ENCODE measurements around the gene DIPK1A.

Gene DIPK1A

DNA sequence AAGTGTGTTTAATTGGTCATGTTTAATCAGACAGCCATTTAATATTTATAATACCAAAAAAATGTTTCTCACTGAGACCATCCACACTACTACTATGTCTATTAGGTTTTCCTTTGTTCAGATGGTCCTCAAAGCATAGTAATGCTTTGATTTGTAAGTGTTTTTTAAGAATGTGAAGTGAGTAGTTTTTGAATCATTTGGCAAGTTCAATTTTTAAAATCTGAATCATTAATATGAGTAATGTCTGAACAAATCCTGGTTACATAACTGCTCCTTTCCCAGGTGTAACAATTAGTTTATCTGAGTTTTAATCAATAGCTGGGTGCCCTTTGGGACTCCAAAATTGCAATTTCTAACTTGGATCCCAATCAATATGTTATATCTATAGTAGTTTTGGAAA is 152.9 kb downstream of the DIPK1A start:
- TF ChIP-seq, protein P1, sequence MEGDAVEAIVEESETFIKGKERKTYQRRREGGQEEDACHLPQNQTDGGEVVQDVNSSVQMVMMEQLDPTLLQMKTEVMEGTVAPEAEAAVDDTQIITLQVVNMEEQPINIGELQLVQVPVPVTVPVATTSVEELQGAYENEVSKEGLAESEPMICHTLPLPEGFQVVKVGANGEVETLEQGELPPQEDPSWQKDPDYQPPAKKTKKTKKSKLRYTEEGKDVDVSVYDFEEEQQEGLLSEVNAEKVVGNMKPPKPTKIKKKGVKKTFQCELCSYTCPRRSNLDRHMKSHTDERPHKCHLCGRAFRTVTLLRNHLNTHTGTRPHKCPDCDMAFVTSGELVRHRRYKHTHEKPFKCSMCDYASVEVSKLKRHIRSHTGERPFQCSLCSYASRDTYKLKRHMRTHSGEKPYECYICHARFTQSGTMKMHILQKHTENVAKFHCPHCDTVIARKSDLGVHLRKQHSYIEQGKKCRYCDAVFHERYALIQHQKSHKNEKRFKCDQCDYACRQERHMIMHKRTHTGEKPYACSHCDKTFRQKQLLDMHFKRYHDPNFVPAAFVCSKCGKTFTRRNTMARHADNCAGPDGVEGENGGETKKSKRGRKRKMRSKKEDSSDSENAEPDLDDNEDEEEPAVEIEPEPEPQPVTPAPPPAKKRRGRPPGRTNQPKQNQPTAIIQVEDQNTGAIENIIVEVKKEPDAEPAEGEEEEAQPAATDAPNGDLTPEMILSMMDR (IDR thresholded peaks at IDR 0.05): no peak
- no peak overlapping the region for H3K27ac ChIP-seq

DNA sequence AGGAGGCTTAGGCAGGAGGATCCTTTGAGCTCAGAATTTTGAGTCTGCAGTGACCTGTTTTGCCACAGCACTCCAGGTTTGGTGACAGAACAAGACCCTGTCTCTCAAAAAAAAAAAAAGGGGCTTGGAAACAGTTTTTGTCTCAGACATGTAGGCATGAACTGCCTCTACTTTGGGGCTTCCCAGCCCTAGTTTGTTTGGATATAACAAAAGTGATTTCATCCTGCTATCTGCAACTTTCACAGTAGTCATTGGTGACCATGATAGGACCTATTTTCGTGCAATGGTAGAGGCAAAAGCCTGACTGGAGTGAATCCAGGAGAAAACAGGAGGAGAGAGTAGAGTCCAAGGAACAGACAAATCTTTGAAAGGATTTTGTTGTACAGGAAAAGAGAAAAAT is 156.0 kb downstream of the DIPK1A start:
- peak overlapping the region; percentile 55 for H3K27ac ChIP-seq
- TF ChIP-seq ZFX (IDR thresholded peaks at IDR 0.05; ENCODE audit: borderline replicate concordance): no peak
- TF ChIP-seq, protein P1 (IDR thresholded peaks at IDR 0.05): no peak

DNA sequence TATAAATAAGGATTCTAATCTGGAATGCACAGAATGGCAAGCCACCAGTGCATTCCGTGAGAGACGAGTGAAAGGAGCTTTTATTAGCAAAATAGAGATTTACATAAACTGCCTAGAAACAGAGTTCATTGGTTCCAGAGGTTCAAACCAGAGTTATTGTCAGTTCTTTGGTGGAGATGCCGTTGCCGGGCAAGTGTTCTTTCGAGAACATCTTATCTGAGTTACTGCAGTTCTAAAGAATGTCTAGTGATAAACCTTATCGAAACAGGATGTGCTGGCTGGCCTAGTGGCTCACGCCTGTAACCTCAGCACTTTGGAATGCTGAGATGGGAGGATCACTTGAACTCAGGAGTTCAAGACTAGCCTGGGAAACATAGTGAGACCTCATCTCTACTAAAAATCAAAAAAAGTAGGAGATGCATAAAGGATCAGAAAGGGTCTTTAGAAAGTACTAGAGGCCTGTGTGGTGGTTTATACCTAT is 156.5 kb downstream of the DIPK1A start:
- TF ChIP-seq, protein P1 (IDR thresholded peaks at IDR 0.05): no peak
- TF ChIP-seq ZFX (IDR thresholded peaks at IDR 0.05; ENCODE audit: borderline replicate concordance): no peak
- peak overlapping the region; percentile 55 for H3K27ac ChIP-seq

DNA sequence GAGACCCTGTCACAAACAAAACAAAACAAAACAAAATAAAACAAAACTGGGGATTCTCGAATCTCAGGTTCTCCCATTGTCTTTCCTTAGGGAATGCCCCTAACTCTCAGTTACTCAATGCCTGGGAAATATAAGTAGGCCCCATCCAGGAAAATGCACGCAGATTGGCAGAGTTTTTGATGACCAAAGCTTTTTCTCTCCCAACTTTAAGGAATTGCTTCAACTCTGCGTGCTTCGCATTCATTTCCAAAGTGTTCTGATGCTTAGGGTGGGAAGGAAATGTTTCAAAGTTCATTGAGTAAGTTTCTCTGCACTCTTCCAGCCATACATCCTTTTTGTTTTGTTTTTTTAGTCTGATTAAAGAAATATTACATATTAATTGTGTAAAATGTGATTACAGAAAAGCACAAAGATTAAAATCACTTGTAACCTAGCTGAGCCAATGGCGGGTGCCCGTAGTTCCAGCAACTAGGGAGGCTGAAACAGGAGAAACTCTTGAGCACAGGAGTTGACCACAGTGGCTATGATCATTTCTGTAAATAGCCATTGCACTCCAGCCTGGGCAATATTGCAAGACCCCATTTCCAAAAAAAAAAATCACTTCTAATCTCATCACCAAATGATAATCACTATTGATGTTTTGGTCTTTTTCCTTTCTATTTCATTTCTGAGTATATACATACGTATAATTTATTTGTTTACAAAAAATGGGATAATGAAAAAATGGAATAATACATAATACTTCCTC is 157.9 kb downstream of the DIPK1A start:
- TF ChIP-seq ZFX (IDR thresholded peaks at IDR 0.05; ENCODE audit: borderline replicate concordance): no peak
- TF ChIP-seq, protein P1 (IDR thresholded peaks at IDR 0.05): no peak
- H3K27ac ChIP-seq: no peak overlapping the region

DNA sequence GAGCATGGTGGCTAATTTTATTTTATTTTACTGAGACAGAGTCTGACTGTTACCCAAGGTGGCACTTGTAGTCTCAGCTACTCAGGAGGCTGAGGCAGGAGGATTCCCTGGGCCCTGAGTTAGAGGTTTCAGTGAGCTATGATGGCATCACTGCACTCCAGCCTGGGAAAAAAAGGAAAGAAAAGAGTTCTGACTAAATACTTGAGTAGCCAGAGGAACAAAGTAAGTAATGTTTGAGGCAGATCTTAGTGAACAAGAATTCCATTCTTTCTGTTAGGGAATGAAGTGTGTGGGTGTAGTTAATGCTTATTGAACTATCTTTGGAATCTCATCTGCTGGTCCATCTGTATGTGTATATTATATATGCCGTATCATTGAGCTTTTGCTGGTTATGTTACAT is 163.3 kb downstream of the DIPK1A start:
- TF ChIP-seq ZFX (IDR thresholded peaks at IDR 0.05; ENCODE audit: borderline replicate concordance): no peak
- TF ChIP-seq, protein P1 (IDR thresholded peaks at IDR 0.05): no peak
- no peak overlapping the region for H3K27ac ChIP-seq

DNA sequence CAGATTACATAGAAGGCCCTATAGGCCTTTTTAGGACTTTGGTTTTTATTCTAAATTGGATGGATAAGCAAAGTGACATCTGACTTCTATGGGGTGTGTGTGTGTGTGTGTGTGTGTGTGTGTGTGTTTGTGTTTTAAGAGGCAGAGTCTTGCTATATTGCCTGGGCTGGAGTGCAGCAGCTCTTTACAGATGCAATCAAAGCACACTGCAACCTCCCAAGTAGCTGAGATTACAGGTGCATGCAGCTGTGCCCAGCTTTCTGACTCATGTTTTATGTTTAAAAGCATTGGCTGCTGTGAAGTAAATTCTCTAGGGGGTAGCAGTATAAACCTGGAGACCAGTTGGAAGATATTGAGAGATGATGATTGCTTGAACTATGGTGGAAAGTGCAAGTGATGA is 164.0 kb downstream of the DIPK1A start:
- no peak for TF ChIP-seq ZFX (IDR thresholded peaks at IDR 0.05; ENCODE audit: borderline replicate concordance)
- TF ChIP-seq, protein P1 (IDR thresholded peaks at IDR 0.05): no peak

DNA sequence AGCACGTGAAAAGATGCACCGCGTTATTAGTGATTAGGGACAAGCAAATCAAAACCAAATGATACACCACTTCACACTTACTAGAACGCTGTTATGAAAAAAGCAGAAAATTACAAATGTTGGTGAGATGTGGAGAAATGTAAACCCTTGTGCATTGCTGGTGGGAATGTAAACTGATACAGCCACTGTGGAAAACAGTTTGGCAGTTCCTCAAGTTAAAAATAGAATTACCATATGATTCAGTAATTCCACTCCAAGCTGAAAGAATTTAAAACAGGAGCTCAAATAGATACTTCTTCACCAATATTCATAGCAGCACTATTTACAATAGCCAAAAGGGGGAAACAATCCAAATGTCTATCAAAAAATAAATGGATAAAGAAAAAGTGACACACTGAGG is 166.1 kb downstream of the DIPK1A start:
- H3K27ac ChIP-seq: no peak overlapping the region
- TF ChIP-seq ZFX (IDR thresholded peaks at IDR 0.05; ENCODE audit: borderline replicate concordance): no peak

More for the DNA sequence above, 164.0 kb downstream of the DIPK1A start:
- no peak overlapping the region for H3K27ac ChIP-seq
